ENCODE data around the gene TAF9.

DNA sequence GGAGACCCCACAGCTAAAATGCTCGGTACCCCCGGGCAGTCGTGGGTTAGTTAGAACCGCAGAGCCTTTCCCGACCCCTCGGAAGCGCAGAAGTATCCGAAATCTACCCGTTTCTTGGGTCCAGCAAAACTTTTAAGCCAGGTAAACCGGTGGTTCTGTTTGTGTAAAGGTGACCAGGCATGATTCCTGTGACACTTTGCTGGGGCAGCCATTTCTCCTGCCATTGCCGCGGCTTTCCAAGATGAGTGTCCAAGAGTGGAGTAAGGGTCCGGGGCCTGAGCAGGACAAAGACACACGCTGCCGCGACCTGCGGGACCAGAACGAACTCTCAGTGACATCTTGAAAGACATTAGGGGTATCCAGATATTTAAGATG, 46.3 kb upstream of the TAF9 start:
- TF ChIP-seq, protein P1, sequence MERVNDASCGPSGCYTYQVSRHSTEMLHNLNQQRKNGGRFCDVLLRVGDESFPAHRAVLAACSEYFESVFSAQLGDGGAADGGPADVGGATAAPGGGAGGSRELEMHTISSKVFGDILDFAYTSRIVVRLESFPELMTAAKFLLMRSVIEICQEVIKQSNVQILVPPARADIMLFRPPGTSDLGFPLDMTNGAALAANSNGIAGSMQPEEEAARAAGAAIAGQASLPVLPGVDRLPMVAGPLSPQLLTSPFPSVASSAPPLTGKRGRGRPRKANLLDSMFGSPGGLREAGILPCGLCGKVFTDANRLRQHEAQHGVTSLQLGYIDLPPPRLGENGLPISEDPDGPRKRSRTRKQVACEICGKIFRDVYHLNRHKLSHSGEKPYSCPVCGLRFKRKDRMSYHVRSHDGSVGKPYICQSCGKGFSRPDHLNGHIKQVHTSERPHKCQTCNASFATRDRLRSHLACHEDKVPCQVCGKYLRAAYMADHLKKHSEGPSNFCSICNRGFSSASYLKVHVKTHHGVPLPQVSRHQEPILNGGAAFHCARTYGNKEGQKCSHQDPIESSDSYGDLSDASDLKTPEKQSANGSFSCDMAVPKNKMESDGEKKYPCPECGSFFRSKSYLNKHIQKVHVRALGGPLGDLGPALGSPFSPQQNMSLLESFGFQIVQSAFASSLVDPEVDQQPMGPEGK (CRISPR knock-in tag; IDR thresholded peaks at IDR 0.05; ENCODE audit: borderline replicate concordance): no peak
- TF ChIP-seq ZFP30 (CRISPR knock-in tag; IDR thresholded peaks at IDR 0.05): no peak
- no peak for TF ChIP-seq ZNF565 (CRISPR knock-in tag; conservative IDR thresholded peaks at IDR 0.05; ENCODE audit: low read depth)
- no peak for TF ChIP-seq ESRRG (CRISPR knock-in tag; IDR thresholded peaks at IDR 0.05)

Measured in SK-N-SH treated with all-trans-retinoic acid at 6 μM for 48 hours (cell line).